Cerebellar cortex (tissue), 1 donor: ENCODE results near the gene CYP2F1.
"Not testable (repeated sequence)": the region's sequence is repeated elsewhere in the genome, so short reads cannot be mapped to it uniquely, and the experiment has no call there.

ENCODE experiments used
- DNase-seq: peaks from one replicate; pipeline ENCODE4 v3.0.0-alpha.2; 2015; ENCODE audit warnings: low spot score

CYP2F1 gene, protein sequence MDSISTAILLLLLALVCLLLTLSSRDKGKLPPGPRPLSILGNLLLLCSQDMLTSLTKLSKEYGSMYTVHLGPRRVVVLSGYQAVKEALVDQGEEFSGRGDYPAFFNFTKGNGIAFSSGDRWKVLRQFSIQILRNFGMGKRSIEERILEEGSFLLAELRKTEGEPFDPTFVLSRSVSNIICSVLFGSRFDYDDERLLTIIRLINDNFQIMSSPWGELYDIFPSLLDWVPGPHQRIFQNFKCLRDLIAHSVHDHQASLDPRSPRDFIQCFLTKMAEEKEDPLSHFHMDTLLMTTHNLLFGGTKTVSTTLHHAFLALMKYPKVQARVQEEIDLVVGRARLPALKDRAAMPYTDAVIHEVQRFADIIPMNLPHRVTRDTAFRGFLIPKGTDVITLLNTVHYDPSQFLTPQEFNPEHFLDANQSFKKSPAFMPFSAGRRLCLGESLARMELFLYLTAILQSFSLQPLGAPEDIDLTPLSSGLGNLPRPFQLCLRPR

DNA sequence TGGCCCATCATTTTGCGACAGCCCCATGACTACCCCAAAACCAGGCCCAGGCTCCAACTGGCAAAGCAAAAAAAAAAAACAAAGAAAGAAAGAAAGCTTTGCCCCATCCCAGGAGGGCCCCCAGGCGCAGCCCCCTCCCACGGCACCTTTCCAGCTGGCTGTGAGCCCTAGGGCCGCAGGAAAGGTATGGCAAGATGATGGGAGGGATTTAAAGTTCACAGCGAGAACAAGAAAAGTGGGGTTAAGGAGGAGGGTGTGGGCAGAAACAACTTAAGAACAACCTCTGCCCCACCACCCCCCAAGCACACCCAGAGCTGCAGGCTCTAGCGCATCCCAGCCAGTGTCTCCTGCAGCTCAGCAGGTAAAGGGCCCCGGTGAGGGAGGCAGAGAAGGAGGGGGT, at the start of gene CYP2F1:
Gene CYP2F1, plus strand, starts transcription at position 301 of the 400 bp plus-strand sequence. CDS start 1,757 bp downstream, outside the sequence.
- DNase-seq: no peak

DNA sequence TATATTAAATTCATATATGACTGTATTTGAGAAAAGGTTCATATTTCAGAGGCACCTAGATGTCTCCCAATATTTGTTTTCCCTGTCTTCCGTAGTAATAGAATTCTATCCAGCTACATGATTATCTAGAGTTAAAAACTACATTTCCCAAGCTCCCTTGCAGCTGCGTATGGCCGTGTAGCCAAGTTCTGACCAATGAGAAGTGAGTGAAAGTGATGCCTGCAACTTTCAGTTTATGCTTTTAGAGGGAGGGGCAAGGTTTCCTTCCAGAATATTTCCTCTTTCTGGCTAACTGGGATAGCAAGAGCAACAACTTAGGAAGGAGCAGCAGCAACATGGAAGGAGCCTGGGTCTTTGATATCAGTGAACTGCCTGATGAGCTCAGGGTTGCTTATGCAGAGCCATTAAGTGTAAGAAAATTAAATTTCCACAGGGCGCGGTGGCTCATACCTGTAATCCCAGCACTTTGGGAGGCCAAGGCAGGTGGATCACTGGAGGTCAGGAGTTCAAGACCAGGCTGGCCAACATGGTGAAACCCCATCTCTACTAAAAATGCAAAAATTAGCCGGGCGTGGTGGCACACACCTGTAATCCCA, 49.2 kb upstream of the CYP2F1 start:
- DNase-seq: peak; percentile 1

DNA sequence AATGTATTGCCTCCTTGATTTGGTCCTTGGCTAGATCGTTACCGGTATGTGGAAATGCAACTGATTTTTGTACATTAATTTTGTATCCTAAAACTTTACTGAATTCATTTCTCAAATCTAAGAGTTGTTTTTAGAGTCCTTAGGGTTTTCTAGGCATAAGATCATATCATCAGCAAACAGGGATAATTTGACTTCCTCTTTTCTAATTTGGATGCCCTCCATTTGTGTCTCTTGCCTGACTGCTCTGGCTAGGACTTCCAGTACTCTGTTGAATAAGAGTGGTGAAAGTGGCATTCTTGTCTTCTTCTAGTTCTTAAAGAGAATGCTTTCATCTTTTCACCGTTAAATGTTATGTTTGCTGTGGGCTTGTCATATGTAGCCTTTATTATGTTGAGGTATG, 37.9 kb upstream of the CYP2F1 start:
- DNase-seq: no peak

DNA sequence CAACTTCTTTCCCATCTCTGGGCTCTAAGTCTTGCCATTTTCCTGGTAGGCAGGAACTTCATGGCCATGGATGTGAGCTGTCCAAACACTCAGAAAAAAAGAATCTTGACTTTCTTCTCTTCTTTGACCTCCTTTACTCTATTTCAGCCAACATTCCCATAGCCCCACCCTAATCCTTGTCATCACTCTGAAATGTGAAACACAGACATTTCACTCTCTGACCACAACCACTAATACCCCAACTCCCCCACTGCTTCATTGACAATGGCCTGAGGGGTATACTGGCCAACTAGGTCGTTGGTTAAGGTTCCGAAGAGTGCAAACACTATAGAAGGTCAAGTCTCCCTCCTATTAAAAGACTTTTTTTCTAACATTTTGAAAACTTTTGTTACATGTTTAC, 30.7 kb upstream of the CYP2F1 start:
- no peak for DNase-seq

DNA sequence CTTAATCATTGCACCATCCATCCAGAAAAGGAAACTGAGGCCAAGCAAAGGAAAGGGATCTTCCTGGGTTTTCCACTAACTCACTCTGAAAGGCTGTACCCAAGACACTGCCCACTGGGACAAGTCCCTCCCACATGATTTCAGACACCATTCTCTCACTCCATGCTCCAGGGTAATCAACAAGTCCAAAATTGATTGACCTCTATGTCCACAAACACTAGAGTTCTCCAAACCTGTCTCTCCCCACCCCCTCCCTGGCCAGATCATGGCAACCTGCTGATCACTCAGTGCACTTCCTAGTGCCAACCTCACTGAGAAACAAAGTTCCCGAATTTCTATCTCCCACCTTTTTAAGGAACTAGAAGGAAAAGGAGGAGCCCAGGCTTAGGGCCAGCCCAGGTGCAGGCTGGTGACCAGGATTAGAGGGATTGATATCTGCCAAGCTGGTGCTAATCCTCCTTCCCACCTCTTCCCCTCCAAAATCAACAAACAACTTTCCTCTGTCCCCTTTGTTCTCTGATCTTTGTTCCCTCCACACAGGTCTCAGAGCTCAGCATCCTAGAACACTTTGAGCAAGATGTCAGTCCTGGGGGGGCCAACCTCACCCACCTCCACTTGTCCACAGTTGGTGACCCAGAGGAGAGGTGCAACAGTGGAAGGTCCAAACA, 28.4 kb upstream of the CYP2F1 start:
- no peak for DNase-seq

DNA sequence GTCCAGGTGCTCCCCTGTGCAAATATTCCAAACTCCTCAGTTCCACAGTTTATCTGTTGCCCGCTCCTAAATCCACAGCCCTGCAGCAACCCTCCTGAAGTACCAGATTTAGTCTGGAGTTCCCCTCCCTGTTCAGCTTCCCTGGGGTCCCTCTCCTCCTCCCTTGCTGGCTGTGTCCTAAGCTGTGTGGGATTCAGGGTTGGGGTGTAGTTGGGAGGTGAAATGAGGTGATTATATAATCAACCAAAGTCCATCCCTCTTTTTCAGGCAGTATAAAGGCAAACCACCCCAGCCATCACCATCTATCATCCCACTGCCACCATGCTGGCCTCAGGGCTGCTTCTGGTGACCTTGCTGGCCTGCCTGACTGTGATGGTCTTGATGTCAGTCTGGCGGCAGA, 26.1 kb upstream of the CYP2F1 start, which contains the start of gene CYP2A13:
Gene CYP2A13, plus strand, starts transcription at position 301 of the 400 bp plus-strand sequence. Its CDS starts 21 bp downstream, at position 322.
- no peak for DNase-seq

DNA sequence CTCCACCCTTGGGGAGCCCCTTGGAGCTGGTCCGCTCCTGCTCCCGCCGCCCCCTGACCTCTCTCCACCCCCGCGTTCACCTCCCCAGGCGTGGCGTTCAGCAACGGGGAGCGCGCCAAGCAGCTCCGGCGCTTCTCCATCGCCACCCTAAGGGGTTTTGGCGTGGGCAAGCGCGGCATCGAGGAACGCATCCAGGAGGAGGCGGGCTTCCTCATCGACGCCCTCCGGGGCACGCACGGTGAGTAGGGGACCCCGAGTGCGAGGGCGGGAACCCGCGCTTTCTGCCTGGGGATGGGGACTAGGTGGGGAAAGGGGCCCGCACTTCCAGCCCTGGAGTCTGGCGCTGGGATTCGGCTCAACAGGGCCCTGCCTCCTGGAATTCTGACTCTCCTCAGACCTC, 24.3 kb upstream of the CYP2F1 start:
- DNase-seq: no peak

DNA sequence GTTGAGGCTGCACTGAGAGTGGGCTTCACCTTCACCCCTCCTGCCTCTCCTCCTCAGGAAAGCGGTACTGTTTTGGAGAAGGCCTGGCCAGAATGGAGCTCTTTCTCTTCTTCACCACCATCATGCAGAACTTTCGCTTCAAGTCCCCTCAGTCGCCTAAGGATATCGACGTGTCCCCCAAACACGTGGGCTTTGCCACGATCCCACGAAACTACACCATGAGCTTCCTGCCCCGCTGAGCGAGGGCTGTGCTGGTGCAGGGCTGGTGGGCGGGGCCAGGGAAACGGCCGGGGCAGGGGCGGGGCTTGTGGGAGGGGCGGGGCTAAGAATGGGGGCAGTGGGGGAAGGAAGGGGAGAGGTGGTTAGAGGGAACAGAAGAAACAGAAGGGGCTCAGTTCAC, 18.5 kb upstream of the CYP2F1 start:
- DNase-seq: no peak

DNA sequence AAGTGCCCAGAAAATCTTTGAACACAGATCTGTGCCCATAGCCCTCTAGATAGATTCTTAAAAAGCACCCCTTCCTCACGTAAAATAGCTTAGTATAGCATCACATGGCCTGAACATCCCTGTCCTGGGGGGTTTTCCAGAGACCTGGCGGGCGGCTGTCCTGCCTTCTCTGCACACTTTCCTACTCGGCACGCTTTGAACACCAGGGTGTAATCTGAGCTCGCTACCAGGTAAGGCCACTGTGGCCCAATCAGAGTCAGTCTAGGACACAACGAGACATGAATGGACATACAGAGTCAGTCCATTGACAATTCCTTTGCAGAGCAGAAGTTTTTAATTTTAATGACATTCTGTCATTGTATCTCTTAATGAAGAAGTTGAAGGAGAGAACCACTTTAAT, 17.9 kb upstream of the CYP2F1 start:
- DNase-seq: no peak

DNA sequence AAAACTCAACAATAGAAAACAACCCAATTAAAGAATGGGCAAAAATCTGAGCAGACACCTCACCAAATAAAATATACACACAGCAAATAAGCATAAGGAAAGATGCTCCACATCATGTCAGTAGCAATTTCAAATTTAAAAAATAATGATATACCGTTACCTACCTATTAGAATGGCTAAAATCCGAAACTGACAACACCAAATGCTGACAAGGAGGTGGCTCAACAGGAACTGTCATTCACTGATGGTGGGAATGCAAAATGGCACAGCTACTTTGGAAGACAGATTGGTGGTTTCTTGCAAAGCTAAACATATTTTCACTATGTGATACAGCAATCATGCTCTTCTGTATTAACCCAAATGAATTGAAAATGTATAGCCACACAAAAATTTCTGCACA, 16.9 kb upstream of the CYP2F1 start:
- no peak for DNase-seq

DNA sequence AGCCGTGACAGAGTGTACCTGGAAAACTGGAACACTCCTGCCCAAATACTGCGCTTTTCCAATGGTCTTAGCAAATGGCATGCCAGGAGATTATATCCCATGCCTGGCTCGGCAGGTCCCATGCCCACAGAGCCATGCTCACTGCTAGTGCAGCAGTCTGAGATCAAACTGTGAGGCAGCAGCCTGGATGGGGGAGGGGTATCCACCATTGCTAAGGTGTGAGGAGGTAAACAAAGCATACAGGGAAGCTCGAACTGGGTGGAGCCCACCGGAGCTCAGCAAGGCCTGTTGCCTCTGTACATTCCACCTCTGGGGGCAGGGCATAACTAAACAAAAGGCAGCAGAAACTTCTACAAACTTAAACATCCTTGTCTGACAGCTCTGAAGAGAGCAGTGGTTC, 15.5 kb upstream of the CYP2F1 start:
- no peak for DNase-seq

DNA sequence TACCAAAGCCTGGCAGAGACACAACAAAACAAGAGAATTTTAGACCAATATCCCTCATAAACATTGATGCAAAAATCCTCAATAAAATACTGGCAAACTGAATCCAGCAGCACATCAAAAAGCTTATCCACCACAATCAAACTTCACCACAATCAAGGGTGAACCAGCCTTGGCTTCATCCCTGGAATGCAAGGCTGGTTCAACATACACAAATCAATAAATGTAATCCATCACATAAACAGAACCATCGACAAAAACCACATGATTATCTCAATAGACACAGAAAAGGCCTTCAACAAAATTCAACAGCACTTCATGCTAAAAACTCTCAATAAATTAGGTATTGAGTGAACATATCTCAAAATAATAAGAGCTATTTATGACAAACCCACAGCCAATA, 12.0 kb upstream of the CYP2F1 start:
- DNase-seq: not testable (repeated sequence)

DNA sequence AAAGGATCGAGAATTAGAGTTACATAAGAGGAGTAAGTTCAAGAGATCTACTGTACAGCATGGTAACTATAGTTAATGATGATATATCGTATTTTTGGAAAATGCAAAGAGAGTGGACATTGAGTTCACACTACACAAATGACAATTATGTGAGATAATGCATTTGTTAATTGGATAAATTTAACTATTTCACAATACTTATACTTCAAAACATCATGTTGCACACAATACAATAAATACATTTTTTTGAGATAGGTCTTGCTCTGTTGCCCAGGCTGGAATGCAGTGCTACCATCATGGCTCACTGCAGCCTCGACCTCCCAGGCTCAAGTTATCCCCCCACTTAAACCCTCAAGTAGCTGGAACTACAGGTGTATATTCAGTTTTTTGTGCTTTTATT, 8.1 kb upstream of the CYP2F1 start:
- no peak for DNase-seq

DNA sequence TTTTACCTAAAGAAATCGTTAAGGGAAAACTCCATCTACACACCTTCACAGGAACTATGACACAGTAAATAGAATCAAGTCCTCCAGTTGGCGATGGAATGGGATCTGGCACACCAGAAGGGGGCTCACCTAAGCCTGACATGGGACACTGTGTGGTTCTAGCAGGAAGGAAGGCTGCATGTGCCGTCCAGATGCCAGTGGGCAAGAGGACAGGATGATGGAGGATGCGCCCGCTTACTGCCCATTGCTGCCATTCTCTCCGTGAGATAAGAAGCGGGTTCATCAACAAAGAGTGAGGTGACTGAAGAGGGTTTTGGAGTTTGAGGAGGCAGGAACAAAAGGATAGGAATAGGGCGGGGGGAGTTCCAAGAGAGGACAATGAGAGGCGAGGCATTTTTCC, 2.9 kb upstream of the CYP2F1 start:
- DNase-seq: no peak

DNA sequence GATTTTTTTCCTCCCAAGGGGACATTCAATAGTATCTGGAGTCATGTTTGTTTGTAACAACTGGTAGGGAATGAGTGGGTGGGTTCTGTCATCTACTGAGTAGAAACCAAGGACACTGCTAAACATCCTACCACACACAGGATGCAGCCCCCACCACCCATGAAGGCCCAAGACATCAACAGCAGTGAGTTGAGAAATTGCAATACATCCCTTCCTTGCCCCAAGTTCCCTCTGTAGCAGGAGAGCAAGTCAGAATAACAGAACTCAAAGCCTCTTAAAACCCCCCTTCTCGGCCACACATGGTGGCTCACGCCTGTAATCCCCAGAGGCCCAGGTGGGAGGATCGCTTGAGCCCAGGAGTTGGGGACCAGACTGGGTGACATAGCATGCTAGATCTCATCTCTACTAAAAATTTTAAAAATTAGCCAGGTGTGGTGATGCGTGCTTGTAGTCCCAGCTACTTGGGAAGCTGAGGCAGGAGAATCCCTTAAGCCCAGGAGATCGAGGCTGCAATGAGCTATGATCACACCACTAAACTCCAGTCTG, 2.4 kb upstream of the CYP2F1 start:
- DNase-seq: no peak

DNA sequence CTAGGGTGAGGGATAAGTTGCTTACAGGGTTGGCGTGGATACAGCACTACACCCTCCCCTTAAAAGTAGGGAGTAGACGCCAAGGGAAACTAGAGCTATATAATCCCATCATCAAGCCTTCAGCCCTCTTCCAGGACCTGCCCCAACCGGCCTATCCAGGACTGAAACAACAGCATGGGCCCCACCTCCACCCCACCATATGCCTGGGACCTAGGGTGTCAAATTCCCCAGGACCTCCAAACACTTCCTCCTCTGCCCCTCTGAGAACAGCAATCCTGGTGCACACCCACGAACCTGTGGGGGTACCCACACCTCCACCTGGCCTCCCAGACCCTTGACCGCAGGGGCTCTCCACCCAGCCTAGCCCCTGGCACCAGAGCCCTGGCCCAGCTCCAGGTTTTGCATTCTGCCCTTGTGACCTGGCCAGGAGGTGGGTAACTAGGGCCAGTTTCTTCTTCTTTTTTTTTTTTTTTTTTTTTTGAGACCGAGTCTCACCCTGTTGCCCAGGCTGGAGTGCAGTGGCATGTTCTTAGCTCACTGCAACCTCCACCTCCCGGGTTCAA, 1.4 kb upstream of the CYP2F1 start:
- no peak for DNase-seq

DNA sequence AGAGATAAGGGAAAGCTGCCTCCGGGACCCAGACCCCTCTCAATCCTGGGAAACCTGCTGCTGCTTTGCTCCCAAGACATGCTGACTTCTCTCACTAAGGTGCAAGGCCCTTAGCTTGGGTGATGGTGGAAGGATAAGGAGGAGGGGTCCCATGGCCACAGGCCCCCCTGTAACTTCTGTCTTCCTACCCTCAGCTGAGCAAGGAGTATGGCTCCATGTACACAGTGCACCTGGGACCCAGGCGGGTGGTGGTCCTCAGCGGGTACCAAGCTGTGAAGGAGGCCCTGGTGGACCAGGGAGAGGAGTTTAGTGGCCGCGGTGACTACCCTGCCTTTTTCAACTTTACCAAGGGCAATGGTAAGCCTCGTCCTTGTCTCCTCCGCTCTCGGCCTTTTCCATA, 2.0 kb downstream of the CYP2F1 start:
- DNase-seq: no peak

DNA sequence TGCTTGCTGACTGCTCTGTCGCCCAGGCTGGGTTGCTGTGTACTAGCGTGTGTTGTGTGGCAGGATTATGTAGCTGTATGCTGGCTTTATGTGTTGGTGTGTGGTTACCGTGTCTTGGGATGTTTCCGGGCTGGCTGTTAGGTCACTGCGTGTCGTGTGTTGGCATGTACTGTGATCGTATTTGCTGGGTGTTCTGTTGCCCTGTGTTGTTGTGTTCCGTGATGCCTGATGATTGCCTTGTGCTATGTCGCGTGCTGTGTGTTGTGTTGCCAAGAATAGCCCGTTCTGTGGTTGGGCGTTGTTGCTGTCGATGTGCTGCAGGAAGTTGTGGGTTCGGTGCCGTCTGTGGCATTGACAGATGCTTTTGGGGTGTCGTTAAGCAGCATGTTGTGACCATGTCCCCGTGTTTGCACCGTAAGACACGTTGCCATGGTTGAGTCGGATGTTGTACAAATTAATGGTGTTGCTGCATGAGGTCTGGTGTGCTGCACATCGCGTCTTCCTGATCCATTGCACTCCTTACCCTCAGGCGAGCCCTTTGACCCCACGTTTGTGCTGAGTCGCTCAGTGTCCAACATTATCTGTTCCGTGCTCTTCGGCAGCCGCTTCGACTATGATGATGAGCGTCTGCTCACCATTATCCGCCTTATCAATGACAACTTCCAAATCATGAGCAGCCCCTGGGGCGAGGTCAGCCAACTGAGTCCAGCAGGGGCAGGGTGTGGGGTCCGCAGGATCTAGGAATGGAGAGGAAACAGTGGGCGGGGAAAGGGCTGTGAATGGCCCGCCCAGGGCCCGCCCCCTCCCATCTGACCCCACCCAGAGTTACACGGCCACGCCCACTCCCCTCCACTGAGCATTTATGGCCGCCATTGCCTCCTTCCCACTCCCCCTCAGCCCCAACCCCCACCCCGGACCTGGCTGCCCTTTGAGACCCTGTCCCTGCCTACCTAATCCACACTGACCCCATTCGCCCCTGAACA, 7.0 kb downstream of the CYP2F1 start:
- DNase-seq: not testable (repeated sequence)

DNA sequence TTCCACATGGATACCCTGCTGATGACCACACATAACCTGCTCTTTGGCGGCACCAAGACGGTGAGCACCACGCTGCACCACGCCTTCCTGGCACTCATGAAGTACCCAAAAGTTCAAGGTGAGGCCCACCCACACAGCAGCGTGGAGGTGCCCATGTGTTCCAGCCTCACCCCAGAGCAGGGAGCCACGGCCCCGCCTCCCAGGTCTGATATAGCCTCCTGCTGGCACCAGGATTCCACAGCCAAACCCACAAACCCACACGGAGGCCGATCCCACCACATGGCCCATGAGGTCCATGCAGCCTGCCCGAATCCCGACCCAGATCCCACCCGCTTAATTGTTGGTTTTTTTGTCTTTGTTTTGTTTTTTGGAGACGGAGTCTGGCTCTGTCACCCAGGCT, 8.6 kb downstream of the CYP2F1 start:
- DNase-seq: not testable (repeated sequence)

DNA sequence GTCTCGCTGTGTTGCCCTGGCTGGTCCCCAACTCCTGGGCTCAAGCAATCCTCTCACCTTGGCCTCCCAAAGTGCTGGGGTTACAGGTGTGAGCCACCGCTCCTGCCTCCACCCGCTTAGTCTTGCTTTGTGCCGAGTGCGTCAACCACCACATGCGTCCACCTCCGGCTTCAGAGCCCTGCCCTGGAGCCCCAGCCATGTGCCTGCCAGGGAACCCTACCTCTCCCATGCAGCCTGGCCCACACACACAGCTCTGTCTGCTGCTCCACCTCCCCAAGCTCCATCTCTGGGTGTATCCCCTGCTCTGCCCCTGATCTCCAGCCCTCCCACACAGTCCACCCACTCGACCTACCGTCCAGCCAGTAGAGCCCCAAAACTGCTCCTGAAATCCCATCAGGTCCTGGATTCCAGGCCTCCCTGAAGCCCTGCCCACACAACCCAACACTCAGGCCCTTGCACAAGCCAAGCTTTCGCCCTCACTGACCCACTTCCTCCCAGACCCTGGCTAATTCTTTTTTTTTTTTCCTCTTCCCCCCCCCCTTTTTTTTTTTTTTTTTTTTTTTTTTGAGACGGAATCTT, 9.6 kb downstream of the CYP2F1 start:
- no peak for DNase-seq

DNA sequence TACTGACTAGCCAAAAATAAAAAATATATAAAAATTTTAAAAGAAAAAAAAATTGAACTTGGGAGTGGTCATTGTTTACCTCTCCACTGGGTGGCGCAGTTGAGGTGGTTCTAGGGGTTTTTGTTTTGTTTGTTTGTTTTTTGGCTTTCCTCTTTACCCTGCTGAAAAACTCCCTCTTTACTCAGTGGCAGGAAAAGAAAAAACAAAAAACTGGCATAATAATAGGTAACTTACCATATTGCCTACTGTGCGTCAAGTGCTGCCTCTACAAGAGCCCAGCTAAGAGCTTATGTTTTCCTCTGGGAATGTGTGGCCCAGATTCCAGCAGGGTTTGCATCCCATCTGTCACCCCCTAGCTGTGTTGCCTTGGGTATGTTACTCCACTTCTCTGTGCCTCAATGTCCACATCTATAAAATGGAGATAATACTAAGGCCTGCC, 12.6 kb downstream of the CYP2F1 start:
- DNase-seq: peak; percentile 12
